Measurements from ENCODE around the gene FNBP1. TPM values are rescaled to one million over a fixed set of nuclear protein-coding genes. Genes with fewer than 3 reads are reported as not detected.

Gene FNBP1
- total and polyA plus RNA-seq, 2 of the 8 experiments (the other 6 are each of a cell fraction or from before 2014, with no cell fraction given) = 7.2 to 40.9 TPM

GRCh38 chr9:129945314-129945713, 97.7 kb downstream of the FNBP1 start:
- Histone ChIP-seq H2BK12ac (ENCODE audit: low read depth, low read length) (no peak overlapping the region), H2BK15ac (ENCODE audit: low read length) (no peak overlapping the region), H3K23me2 (ENCODE audit: low read depth, low read length) (no peaks in the 10 kb centered on the region), H3K18ac (ENCODE audit: extremely low read depth, low read length) (no peak overlapping the region), H3K79me2 (ENCODE audit: control insufficient read depth in 1 of 2, insufficient read depth in 2 of 2, low read length in 2 of 2) (no peaks in the 10 kb centered on the region), H3K4me3 (ENCODE audit: extremely low read depth in 1 of 4, insufficient read depth in 2 of 4, low read depth in 3 of 4, low read length in 4 of 4) (no peak overlapping the region), H2BK120ac (replicated peaks; ENCODE audit: low read depth, low read length) (no peak overlapping the region), H2AFZ (ENCODE audit: low read length) (no peak overlapping the region), H4K8ac (ENCODE audit: extremely low read depth, insufficient read depth, low read length) (no peak overlapping the region), H3K79me1 (ENCODE audit: low read depth, low read length) (no peaks in the 10 kb centered on the region), H3K4me1 (replicated peaks in 1 of 4; ENCODE audit: control insufficient read depth in 3 of 4, insufficient read depth in 4 of 4, low read length in 3 of 4) (no peaks in the 10 kb centered on the region), H4K5ac (ENCODE audit: insufficient read length, low read depth, low read length) (no peak overlapping the region), H2BK5ac (ENCODE audit: low read depth, low read length) (no peak overlapping the region), H2BK20ac (ENCODE audit: low read length) (no peak overlapping the region), H3K27me3 (replicated peaks in 1 of 4; ENCODE audit: control insufficient read depth in 3 of 4, extremely low read depth in 1 of 4, insufficient read depth in 3 of 4, low read length in 3 of 4) (no peaks in the 10 kb centered on the region), H4K20me1 (replicated peaks in 1 of 2; ENCODE audit: control insufficient read depth in 1 of 2, insufficient read depth in 2 of 2, low read length in 2 of 2) (no peaks in the 10 kb centered on the region), H3K56ac (replicated peaks; ENCODE audit: insufficient read length, low read depth, low read length) (no peak overlapping the region), H3K4me2 (ENCODE audit: insufficient read depth in 1 of 2, low read depth in 2 of 2, low read length in 2 of 2) (no peak overlapping the region), H3K36me3 (ENCODE audit: control insufficient read depth in 2 of 4, insufficient read depth in 4 of 4, low read length in 3 of 4) (peaks cover 0 to 2% (median 0%) of the 10 kb centered on the region in 4 experiments; a peak in 1 of 8 replicates), H3K14ac (ENCODE audit: insufficient read length) (no peak overlapping the region), H3K4ac (replicated peaks; ENCODE audit: insufficient read length, low read depth, low read length) (no peak overlapping the region), H3K9me3 (ENCODE audit: insufficient read depth in 2 of 2, low read depth in 1 of 2, low read length in 1 of 2) (peaks cover 4 to 7% of the 10 kb centered on the region in 2 experiments; a peak in 2 of 4 replicates), H4K91ac (replicated peaks; ENCODE audit: insufficient read length, low read length) (no peak overlapping the region), H3K23ac (ENCODE audit: insufficient read length) (no peak overlapping the region), H3K9ac (replicated peaks in 1 of 4; ENCODE audit: extremely low read depth in 1 of 4, low read depth in 3 of 4, low read length in 3 of 4) (no peak overlapping the region), H2AK5ac (ENCODE audit: low read depth, low read length) (no peak overlapping the region), H3K27ac (ENCODE audit: low read depth, low read length) (no peak overlapping the region)
- FAIRE-seq = no peak
- CTCF ChIA-PET (ENCODE audit: partially characterized antibody) = no interaction called here
- DNase-seq (ENCODE audit: low read depth in 1 of 2, low spot score in 2 of 2) = no peak
- TF ChIP-seq BACH1 (IDR thresholded peaks at IDR 0.05; ENCODE audit: low read length) = no peak
- TF ChIP-seq NRF1 (IDR thresholded peaks at IDR 0.05; ENCODE audit: low read depth, low read length) = no peak
- TF ChIP-seq CTCF (IDR thresholded peaks at IDR 0.05; ENCODE audit: control extremely low read depth in 1 of 3, insufficient read depth in 1 of 3, low read depth in 1 of 3, low read length in 3 of 3) = no peak
- TF ChIP-seq SIN3A (conservative IDR thresholded peaks at IDR 0.05 in 1 of 2, IDR thresholded peaks at IDR 0.05 in 1 of 2; ENCODE audit: low read depth in 1 of 2, low read length in 2 of 2) = no peak
- TF ChIP-seq CHD1 (IDR thresholded peaks at IDR 0.05; ENCODE audit: low read depth, low read length) = no peak
- POLR2A ChIA-PET (ENCODE audit: partially characterized antibody) = interaction anchor here (1.1 to 1.2 kb wide), 2 partner anchors 17 to 20 kb away, joined by 3 read pairs; no protein-coding TSS in a partner anchor
- 86% methylated on average over 3 of the region's 3 CpGs; no CpG with 5 or more reads in 1 of the 2 experiments for WGBS, 2 experiments (ENCODE audit: extremely low coverage in 1 of 2, insufficient coverage in 1 of 2, insufficient read length in 1 of 2, insufficient replicate concordance in 2 of 2, low coverage in 1 of 2, low lambda C conversion rate in 2 of 2, missing lambda C conversion rate in 1 of 2)
